MM.1S (cell line): ENCODE results near the gene ZNF521.

Experiments used
- CTCF ChIP-seq: fragments of 300-600 bp; sonication (generic); IDR thresholded peaks from 2 replicates; pipeline ENCODE4 v1.5.1; 2016; ENCODE audit warnings: antibody characterized with exemption, low read length, mixed read lengths
- EZH2 ChIP-seq: fragments of 300-600 bp; sonication (generic); optimal IDR thresholded peaks from 2 replicates; pipeline ENCODE3; 2017; ENCODE audit warnings: low read depth, mild to moderate bottlenecking, antibody characterized with exemption, low read length, mixed read lengths

GRCh38 chr18:25281556-25281955 lies 70.4 kb downstream of the ZNF521 start:
- TF ChIP-seq CTCF, result no peak
- no peak for TF ChIP-seq EZH2
